Measurements from ENCODE around the gene TENT4B. TPM values are rescaled to one million over a fixed set of nuclear protein-coding genes. Genes with fewer than 3 reads are reported as not detected.

Gene TENT4B
- total RNA-seq, 2 donors from 2014 or later: 11.5 to 15.1 TPM

- Histone ChIP-seq H3K27me3 (replicated peaks; ENCODE audit: insufficient read depth) (no peaks in the 10 kb centered on the region), H3K4me1 (replicated peaks) (no peaks in the 10 kb centered on the region), H3K27ac (no peak overlapping the region), H3K4me3 (no peak overlapping the region), H3K36me3 (no peaks in the 10 kb centered on the region), H3K9me3 (no peaks in the 10 kb centered on the region)
- intact Hi-C loops (cut with DNase I): no loop called here
- TF ChIP-seq POLR2AphosphoS5 (IDR thresholded peaks at IDR 0.05): no peak
- TF ChIP-seq CTCF (IDR thresholded peaks at IDR 0.05): no peak
- TF ChIP-seq POLR2A (IDR thresholded peaks at IDR 0.05): no peak
- WGBS: 34% methylated on average over 2 of the region's 2 CpGs
- no peak for DNase-seq (ENCODE audit: low spot score)
Observed at GRCh38 chr16:50133214-50133613, 19.9 kb upstream of the TENT4B start.

GRCh38 chr16:50136399-50136798 is 16.7 kb upstream of the TENT4B start:
- Histone ChIP-seq H3K27ac (no peak overlapping the region), H3K36me3 (no peaks in the 10 kb centered on the region), H3K4me1 (replicated peaks) (no peaks in the 10 kb centered on the region), H3K9me3 (no peaks in the 10 kb centered on the region), H3K27me3 (replicated peaks; ENCODE audit: insufficient read depth) (no peaks in the 10 kb centered on the region), H3K4me3 (no peak overlapping the region)
- TF ChIP-seq POLR2AphosphoS5 (IDR thresholded peaks at IDR 0.05): no peak
- TF ChIP-seq POLR2A (IDR thresholded peaks at IDR 0.05): no peak
- no peak for TF ChIP-seq CTCF (IDR thresholded peaks at IDR 0.05)
- intact Hi-C loops (cut with DNase I): no loop called here
- DNase-seq (ENCODE audit: low spot score): no peak

- Histone ChIP-seq H3K4me1 (replicated peaks) (no peaks in the 10 kb centered on the region), H3K4me3 (no peak overlapping the region), H3K27me3 (replicated peaks; ENCODE audit: insufficient read depth) (no peaks in the 10 kb centered on the region), H3K9me3 (no peaks in the 10 kb centered on the region), H3K27ac (no peak overlapping the region), H3K36me3 (no peaks in the 10 kb centered on the region)
- no peak for TF ChIP-seq CTCF (IDR thresholded peaks at IDR 0.05)
- no peak for TF ChIP-seq POLR2AphosphoS5 (IDR thresholded peaks at IDR 0.05)
- no peak for TF ChIP-seq POLR2A (IDR thresholded peaks at IDR 0.05)
- WGBS: 94% methylated on average over 3 of the region's 3 CpGs
- DNase-seq (ENCODE audit: low spot score): no peak
- intact Hi-C loops (cut with DNase I): no loop called here
Observed at GRCh38 chr16:50137268-50137667, 15.8 kb upstream of the TENT4B start.

- Histone ChIP-seq H3K27ac (no peak overlapping the region), H3K4me1 (replicated peaks) (no peaks in the 10 kb centered on the region), H3K9me3 (no peaks in the 10 kb centered on the region), H3K36me3 (no peaks in the 10 kb centered on the region), H3K4me3 (no peak overlapping the region), H3K27me3 (replicated peaks; ENCODE audit: insufficient read depth) (no peaks in the 10 kb centered on the region)
- WGBS: 94% methylated on average over 1 of the region's 1 CpG
- intact Hi-C loops (cut with DNase I): no loop called here
- no peak for TF ChIP-seq CTCF (IDR thresholded peaks at IDR 0.05)
- TF ChIP-seq POLR2A (IDR thresholded peaks at IDR 0.05): no peak
- no peak for TF ChIP-seq POLR2AphosphoS5 (IDR thresholded peaks at IDR 0.05)
- DNase-seq (ENCODE audit: low spot score): no peak
Observed at GRCh38 chr16:50139580-50139979, 13.5 kb upstream of the TENT4B start.

GRCh38 chr16:50144211-50144610 is 8.9 kb upstream of the TENT4B start:
- intact Hi-C loops (cut with DNase I): no loop called here
- 50% methylated on average over 2 of the region's 2 CpGs for whole genome bisulfite sequencing
- TF ChIP-seq POLR2AphosphoS5 (IDR thresholded peaks at IDR 0.05) (no peak), POLR2A (IDR thresholded peaks at IDR 0.05) (no peak), CTCF (IDR thresholded peaks at IDR 0.05) (no peak)
- H3K4me1 ChIP-seq (replicated peaks): no peaks in the 10 kb centered on the region
- H3K27ac ChIP-seq: no peak overlapping the region
- no peak overlapping the region for H3K4me3 ChIP-seq
- H3K36me3 ChIP-seq: no peaks in the 10 kb centered on the region
- no peaks in the 10 kb centered on the region for H3K27me3 ChIP-seq (replicated peaks; ENCODE audit: insufficient read depth)
- DNase-seq (ENCODE audit: low spot score): no peak
- no peaks in the 10 kb centered on the region for H3K9me3 ChIP-seq
